Islet precursor cell (in vitro differentiated cells): ENCODE data around the gene SOX30.

ENCODE experiments used
- DNase-seq: peaks from one replicate; pipeline ENCODE4 v3.0.0-alpha.2; 2018

Gene SOX30

GRCh38 chr5:157607371-157608161 is 44.7 kb downstream of the SOX30 start:
- peak; percentile 90 for DNase-seq

- DNase-seq = no peak
These were observed 46.2 kb downstream of the SOX30 start for GRCh38 chr5:157606046-157606445.

GRCh38 chr5:157603333-157604190 is 48.7 kb downstream of the SOX30 start:
- DNase-seq = no peak

- DNase-seq = no peak
These were observed 49.7 kb downstream of the SOX30 start for GRCh38 chr5:157602505-157602904.

- DNase-seq = no peak
These were observed 52.0 kb downstream of the SOX30 start for GRCh38 chr5:157600252-157600651.

- DNase-seq = no peak
These were observed 52.7 kb downstream of the SOX30 start for GRCh38 chr5:157599565-157599964.

- no peak for DNase-seq
These were observed 53.8 kb downstream of the SOX30 start for GRCh38 chr5:157598350-157598936.

GRCh38 chr5:157597277-157597676 is 55.0 kb downstream of the SOX30 start:
- no peak for DNase-seq

GRCh38 chr5:157596487-157596886 is 55.8 kb downstream of the SOX30 start:
- no peak for DNase-seq

- DNase-seq = no peak
These were observed 57.4 kb downstream of the SOX30 start for GRCh38 chr5:157594675-157595459.

- no peak for DNase-seq
These were observed 58.0 kb downstream of the SOX30 start for GRCh38 chr5:157594257-157594656.

- DNase-seq = no peak
These were observed 59.0 kb downstream of the SOX30 start for GRCh38 chr5:157593052-157593757.

- DNase-seq = no peak
These were observed 59.6 kb downstream of the SOX30 start for GRCh38 chr5:157592594-157592993.

GRCh38 chr5:157590478-157590877 is 61.8 kb downstream of the SOX30 start:
- DNase-seq = no peak

GRCh38 chr5:157584628-157585027 is 67.6 kb downstream of the SOX30 start:
- no peak for DNase-seq

GRCh38 chr5:157582731-157583620 is 69.3 kb downstream of the SOX30 start:
- DNase-seq = no peak

- no peak for DNase-seq
These were observed 70.3 kb downstream of the SOX30 start for GRCh38 chr5:157581901-157582300.

GRCh38 chr5:157578079-157578780 is 74.0 kb downstream of the SOX30 start:
- DNase-seq = no peak

GRCh38 chr5:157576678-157577077 is 75.6 kb downstream of the SOX30 start:
- no peak for DNase-seq
